Measurements from ENCODE around the gene CDK9.
A peak's percentile ranks its signal among the peaks of the same experiment; 100 is the strongest.

- TF ChIP-seq CTCF (IDR thresholded peaks at IDR 0.05) = no peak
- TF ChIP-seq POLR2A (IDR thresholded peaks at IDR 0.05; ENCODE audit: low read depth) = no peak
- no peak for TF ChIP-seq EP300 (IDR thresholded peaks at IDR 0.05)
- peak in 1 of 2 donors; percentile 42 for TF ChIP-seq POLR2AphosphoS5 (IDR thresholded peaks at IDR 0.05)
Measured at GRCh38 chr9:127742435-127743088, 43.3 kb upstream of the CDK9 start.

All from esophagus muscularis mucosa (tissue), 4 donors.